DLD1 (cell line): Measurements from ENCODE around the gene THSD4.

Experiments
- in situ Hi-C: cut with HindIII; loops from 2 replicates; pipeline ENCODE4 v1.10.0; 2017; ENCODE audit warnings: low sequenced_read_pairs

THSD4 gene

GRCh38 chr15:71729319-71729718 is 614.0 kb downstream of the THSD4 start:
- in situ Hi-C loops = no loop called here

GRCh38 chr15:71730277-71731144 is 615.2 kb downstream of the THSD4 start:
- in situ Hi-C loops = no loop called here

GRCh38 chr15:71732636-71733035 is 617.4 kb downstream of the THSD4 start:
- in situ Hi-C loops = no loop called here

- in situ Hi-C loops = no loop called here
Measured at GRCh38 chr15:71733122-71733521, 617.9 kb downstream of the THSD4 start.

GRCh38 chr15:71734709-71735384 is 619.6 kb downstream of the THSD4 start:
- in situ Hi-C loops = no loop called here

- in situ Hi-C loops = no loop called here
Measured at GRCh38 chr15:71735385-71735757, 620.1 kb downstream of the THSD4 start.

- in situ Hi-C loops = no loop called here
Measured at GRCh38 chr15:71736286-71736947, 621.1 kb downstream of the THSD4 start.

- in situ Hi-C loops = no loop called here
Measured at GRCh38 chr15:71737761-71738160, 622.5 kb downstream of the THSD4 start.

GRCh38 chr15:71739355-71739754 is 624.1 kb downstream of the THSD4 start:
- in situ Hi-C loops = no loop called here

GRCh38 chr15:71742964-71743363 is 627.7 kb downstream of the THSD4 start:
- in situ Hi-C loops = no loop called here

GRCh38 chr15:71743861-71744382 is 628.7 kb downstream of the THSD4 start:
- in situ Hi-C loops = no loop called here

- in situ Hi-C loops = no loop called here
Measured at GRCh38 chr15:71746719-71747118, 631.4 kb downstream of the THSD4 start.

- in situ Hi-C loops = no loop called here
Measured at GRCh38 chr15:71747128-71748083, 632.1 kb downstream of the THSD4 start.

- in situ Hi-C loops = no loop called here
Measured at GRCh38 chr15:71748293-71748718, 633.0 kb downstream of the THSD4 start.

GRCh38 chr15:71749500-71749899 is 634.2 kb downstream of the THSD4 start:
- in situ Hi-C loops = no loop called here

GRCh38 chr15:71752128-71752527 is 636.9 kb downstream of the THSD4 start:
- in situ Hi-C loops = no loop called here

- in situ Hi-C loops = no loop called here
Measured at GRCh38 chr15:71752604-71753289, 637.5 kb downstream of the THSD4 start.

- in situ Hi-C loops = no loop called here
Measured at GRCh38 chr15:71753346-71753745, 638.1 kb downstream of the THSD4 start.

- in situ Hi-C loops = no loop called here
Measured at GRCh38 chr15:71754660-71755059, 639.4 kb downstream of the THSD4 start.
